Measurements from ENCODE around the gene STAM. TPM values are rescaled to one million over a fixed set of nuclear protein-coding genes. Genes with fewer than 3 reads are reported as not detected.

STAM gene
- total and polyA plus RNA-seq, 9 of the 15 experiments (the other 6 are each of a cell fraction or from before 2014, with no cell fraction given) = 13.8 to 33.5 (median 26.4) TPM

GRCh38 chr10:17643755-17644484 is at the start of gene STAM (continued):
- TF ChIP-seq CREB3L1 (IDR thresholded peaks at IDR 0.05; ENCODE audit: borderline replicate concordance, low read depth) (0 out of 2 replicates have a peak, but pooled peaks have one; percentile 24), LCOR (CRISPR knock-in tag; IDR thresholded peaks at IDR 0.05) (peak; percentile 75; the same call in 1 of the 2 replicates), ZNF184 (CRISPR knock-in tag; IDR thresholded peaks at IDR 0.05) (no peak), PURB (CRISPR knock-in tag; IDR thresholded peaks at IDR 0.05; ENCODE audit: low read depth) (no peak), CHD4 (IDR thresholded peaks at IDR 0.05; ENCODE audit: insufficient read depth, insufficient replicate concordance, low read depth, low read length, poor library complexity, severe bottlenecking) (no peak), YBX1 (IDR thresholded peaks at IDR 0.05) (no peak), NFIX (CRISPR knock-in tag; IDR thresholded peaks at IDR 0.05; ENCODE audit: low read depth) (no peak), FOXM1 (IDR thresholded peaks at IDR 0.05; ENCODE audit: low read depth) (peak; percentile 51; the same call in 1 of the 2 replicates), FOXM1 (CRISPR knock-in tag; IDR thresholded peaks at IDR 0.05; ENCODE audit: low read depth) (no peak), KLF13 (tag; IDR thresholded peaks at IDR 0.05; ENCODE audit: borderline replicate concordance, low read depth) (no peak), HMGN3 (IDR thresholded peaks at IDR 0.05; ENCODE audit: borderline replicate concordance, extremely low read depth, insufficient read length, low read depth, low read length) (peak; percentile 24), PATZ1 (CRISPR knock-in tag; IDR thresholded peaks at IDR 0.05; ENCODE audit: borderline replicate concordance) (no peak), TCF7 (IDR thresholded peaks at IDR 0.05; ENCODE audit: borderline replicate concordance) (no peak), ZNF766 (CRISPR knock-in tag; conservative IDR thresholded peaks at IDR 0.05) (no peak), ZNF512 (tag; IDR thresholded peaks at IDR 0.05) (no peak), ZNF57 (CRISPR knock-in tag; IDR thresholded peaks at IDR 0.05) (no peak), ZNF609 (CRISPR knock-in tag; IDR thresholded peaks at IDR 0.05; ENCODE audit: borderline replicate concordance) (no peak)
